ENCODE measurements around the gene CPAMD8.

GRCh38 chr19:17054746-17055145 lies 28.1 kb upstream of the CPAMD8 start:
- TF ChIP-seq CTCF (IDR thresholded peaks at IDR 0.05; ENCODE audit: control extremely low read depth in 1 of 3, insufficient read depth in 1 of 3, low read depth in 1 of 3, low read length in 3 of 3) (no peak), EZH2 (IDR thresholded peaks at IDR 0.05; ENCODE audit: low read depth, low read length, severe bottlenecking) (no peak), RFX5 (IDR thresholded peaks at IDR 0.05; ENCODE audit: borderline replicate concordance, low read depth, low read length) (no peak), ATF2 (IDR thresholded peaks at IDR 0.05; ENCODE audit: low read length) (no peak)

Measured in H1 (cell line).